ENCODE data around the gene TCF7L2.

The TCF7L2 gene

GRCh38 chr10:113158183-113158582 lies 208.1 kb downstream of the TCF7L2 start:
- no peak for DNase-seq

GRCh38 chr10:113159563-113159962 lies 209.5 kb downstream of the TCF7L2 start:
- DNase-seq: no peak

DNA sequence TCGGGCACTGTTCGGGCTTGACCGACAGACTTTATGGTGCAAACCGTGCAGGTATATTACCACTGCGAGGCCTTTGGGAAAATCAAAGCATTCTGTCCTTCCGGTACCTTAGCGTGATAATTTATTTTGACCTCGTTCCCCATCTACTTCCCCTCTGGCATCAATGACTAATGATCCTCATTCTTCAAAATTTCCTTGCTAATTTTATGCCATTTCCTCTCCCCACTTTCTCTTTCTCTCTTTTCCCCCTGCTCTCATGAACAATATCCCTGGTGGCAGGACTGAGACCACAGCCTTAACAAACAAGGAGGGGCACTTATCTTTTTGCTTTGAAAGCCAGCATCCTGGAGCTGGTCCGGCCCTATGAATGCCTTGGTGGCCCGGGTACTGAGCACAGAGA lies 210.6 kb downstream of the TCF7L2 start:
- no peak for DNase-seq

- no peak for DNase-seq
Observed at GRCh38 chr10:113161066-113161465, 211.0 kb downstream of the TCF7L2 start.

DNA sequence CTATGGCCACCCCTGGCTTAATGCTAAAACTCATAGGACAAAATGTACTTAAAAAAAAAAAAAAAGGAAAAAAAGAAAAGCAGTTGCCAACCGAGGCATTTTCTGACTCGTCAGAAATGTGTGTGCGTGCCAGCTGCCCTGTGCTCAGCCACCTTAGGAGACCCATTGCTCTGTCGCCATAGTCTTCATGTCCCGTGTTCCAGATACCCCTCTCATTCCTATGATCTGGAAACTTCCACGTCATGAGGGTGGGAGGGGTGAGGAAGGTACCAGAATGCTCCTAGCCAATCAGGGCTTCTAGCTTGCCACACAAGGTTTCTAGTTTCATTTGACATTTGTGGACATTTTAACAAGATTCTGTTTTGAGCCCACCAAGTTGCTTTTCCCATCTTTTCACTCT lies 212.9 kb downstream of the TCF7L2 start:
- no peak for DNase-seq

DNA sequence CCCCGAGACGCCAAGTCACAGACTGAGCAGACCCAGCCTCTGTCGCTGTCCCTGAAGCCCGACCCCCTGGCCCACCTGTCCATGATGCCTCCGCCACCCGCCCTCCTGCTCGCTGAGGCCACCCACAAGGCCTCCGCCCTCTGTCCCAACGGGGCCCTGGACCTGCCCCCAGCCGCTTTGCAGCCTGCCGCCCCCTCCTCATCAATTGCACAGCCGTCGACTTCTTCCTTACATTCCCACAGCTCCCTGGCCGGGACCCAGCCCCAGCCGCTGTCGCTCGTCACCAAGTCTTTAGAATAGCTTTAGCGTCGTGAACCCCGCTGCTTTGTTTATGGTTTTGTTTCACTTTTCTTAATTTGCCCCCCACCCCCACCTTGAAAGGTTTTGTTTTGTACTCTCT lies 215.6 kb downstream of the TCF7L2 start:
- no peak for DNase-seq

DNA sequence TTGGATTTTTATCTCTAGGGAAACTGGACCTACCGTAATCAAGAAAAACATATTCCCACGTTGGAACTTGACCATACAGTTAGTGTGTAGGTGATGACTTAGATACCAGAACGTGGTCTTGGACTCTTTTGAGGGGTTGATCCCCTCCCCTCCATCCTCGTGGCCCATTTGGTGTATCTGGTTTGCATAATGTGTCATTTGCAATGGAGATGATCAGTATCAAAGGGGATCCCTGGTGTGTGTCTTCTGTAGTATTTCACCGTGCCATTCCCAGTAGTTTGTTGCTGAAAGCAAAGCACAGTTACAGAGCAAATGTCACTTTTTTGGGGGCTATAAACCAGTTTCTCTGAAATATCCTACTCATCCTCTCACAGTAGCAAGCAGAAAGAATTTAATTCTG lies 217.7 kb downstream of the TCF7L2 start:
- no peak for DNase-seq

- no peak for DNase-seq
Observed at GRCh38 chr10:113168584-113168983, 218.5 kb downstream of the TCF7L2 start.

DNA sequence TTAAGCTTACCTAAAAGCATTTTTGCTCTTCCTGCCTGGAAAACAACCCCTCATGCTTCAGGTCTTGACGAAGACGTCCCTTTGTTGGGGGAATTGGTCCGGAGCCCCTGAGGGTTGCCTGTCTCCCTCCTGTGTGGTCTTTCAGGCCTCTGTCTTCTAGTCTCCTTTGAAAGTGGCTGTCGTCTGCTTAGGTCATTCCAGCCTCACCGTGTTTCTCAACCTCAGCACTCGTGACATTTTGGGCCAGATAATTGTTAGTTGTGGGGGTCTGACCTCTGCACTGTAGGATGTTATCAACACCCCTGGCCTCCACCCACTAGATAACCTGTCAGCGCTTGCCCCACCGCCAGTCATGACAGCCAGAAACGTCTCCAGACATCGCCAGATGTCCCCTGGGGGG lies 219.1 kb downstream of the TCF7L2 start:
- no peak for DNase-seq

DNA sequence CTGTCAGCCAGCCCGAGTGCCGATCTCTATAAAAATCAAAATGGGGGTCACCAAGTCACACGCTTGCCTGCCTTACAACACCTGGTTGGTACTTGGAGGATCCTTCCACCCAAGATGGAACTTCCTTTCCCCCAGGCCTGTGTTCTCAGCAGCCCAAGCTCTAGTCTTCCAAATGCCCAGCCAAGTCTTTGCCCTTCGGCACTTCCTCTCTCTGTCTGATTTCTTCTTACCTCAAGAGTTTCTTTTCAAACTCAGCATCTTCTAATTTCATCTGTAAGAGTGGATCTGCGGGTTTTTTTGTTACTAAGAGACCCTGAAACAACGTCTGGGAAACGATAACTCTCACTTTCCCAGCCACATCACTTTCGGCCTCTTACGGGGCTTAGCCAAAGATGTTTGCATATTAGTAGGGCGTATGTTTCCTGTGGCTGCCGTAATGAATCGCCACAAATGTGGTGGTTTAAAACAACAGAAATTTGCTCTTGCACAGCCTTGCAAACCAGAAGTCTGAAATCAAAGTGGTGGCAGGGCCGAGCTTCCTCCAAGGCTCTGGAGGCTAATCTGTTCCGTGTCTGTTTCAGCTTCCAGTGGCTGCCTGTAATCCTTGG lies 219.9 kb downstream of the TCF7L2 start:
- peak; percentile 15 for DNase-seq

DNA sequence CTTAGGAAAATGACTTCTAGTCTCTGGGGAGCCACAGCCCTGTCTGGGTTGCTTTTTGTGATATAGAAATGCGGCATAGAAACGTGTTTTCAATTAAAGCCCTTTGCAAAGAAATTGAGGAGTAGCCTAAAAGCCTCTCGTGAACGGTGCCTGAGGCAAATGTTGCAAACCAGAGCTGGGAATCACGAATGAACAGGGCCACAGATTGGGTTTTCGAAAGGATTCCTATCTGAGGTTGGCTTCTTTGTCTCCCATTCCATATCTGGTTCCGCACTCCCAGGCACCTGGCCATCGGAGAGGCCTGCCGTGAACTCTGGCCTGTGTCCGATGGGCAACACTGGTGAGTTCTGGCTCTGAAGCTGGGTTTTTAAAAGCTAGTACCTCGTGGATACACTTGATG lies 221.6 kb downstream of the TCF7L2 start:
- no peak for DNase-seq

DNA sequence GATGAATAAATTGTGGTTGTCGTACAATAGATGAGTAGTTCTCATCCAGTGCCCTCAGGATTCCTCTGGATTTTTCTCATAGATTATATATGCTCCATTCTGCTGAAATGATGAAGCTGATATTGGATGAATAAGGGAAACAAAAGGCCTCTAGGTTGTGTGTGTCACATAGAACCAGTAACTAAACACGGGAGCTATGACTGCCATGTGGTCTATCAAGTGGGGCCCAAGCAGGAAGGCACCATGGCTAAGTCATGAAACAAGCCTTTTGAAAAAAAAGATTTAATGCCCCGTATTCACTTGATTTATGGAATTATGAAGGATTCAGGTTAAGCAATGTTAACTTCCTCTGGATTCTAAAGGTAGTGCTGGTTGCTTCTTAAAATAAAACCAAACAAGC lies 225.1 kb downstream of the TCF7L2 start:
- no peak for DNase-seq

DNA sequence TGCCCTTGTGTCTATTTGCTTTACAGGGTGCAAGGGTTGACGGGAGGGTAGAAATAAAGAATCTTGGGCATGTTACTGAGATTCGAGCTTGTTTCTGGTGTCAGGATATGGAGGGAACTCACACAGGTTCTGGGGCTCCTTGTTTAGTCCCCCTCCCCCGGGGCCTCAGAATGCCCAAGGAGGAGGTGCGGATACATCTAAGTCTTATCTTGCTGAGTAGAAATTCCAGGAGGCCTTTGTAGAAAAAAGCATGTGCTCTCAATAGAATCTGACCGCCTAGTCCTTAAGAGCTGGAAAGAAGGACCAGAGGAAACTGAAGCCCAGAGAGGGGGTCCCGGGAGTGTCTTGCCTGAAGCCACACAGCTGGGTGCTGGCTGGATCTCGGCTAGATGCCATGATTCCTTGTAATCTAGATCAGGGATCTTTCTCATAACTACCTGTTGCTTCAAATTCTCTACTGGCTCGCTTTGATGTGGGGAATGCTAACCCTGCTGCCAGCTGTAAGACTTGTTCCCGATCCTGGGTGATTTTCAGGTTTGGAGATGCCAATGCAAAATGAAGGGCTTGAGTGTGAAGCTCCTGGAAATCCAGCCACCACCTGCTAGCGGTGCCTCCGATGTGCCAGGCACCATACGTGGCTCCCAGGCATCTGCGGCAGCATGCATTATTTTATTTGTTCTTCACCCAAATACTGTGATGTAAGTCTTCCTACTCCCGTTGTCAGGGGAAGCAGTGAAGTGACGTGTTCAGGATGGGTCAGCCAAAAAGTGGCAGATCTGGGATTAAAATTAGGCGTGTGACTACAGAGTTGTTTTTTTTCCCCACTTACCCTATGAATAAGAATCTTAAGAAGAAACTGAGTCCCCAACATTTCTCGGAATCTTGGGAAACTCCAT lies 226.0 kb downstream of the TCF7L2 start:
- no peak for DNase-seq

DNA sequence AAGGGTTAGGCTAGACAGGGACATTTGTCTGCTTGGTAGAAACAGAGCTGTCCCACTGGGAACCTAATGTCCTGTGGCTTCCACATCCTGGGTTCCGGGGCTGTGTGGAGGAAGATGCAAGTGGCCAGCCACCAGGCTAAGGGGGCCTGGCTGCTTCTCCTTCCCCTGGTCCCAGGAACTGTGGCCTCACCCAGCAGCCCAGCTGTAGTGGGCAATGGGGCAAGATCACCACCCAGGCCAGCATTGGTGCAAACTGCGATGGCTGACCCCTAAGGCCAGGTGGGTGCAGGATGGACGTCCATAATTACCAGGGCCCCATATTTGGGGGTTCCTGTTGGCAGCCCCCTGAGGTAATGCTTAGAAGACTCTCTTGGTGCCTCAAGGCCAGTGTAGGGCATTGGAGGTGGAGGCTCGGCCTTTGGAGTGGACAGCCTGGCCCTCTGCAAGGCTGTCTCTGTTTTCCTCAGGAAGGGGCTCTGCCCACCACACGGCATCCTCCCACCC lies 226.7 kb downstream of the TCF7L2 start:
- DNase-seq: no peak

- no peak for DNase-seq
Observed at GRCh38 chr10:113177156-113177935, 227.3 kb downstream of the TCF7L2 start.

DNA sequence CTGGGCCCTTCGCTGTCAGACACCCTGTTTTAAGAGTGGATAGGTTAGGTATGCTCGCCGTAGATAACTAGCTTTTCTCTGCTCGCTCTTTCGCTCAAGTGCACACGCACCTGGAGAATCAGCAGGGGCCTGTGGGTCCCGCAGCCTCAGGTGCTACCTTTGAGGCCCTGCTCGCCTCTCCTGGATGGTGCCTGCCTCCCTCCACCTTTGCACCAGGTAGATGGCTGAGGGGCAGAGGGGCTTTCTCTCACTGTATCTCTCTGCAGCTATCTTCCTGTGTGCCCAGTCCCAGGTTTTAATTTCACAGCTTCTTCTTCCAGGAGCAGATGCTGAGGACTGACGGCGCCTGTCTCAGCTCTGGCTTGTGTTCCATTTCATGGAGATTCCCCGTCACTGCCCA lies 227.9 kb downstream of the TCF7L2 start:
- DNase-seq: no peak

- DNase-seq: no peak
Observed at GRCh38 chr10:113178771-113179170, 228.7 kb downstream of the TCF7L2 start.

- peak; percentile 48 for DNase-seq
Observed at GRCh38 chr10:113179265-113179664, 229.2 kb downstream of the TCF7L2 start.

GRCh38 chr10:113179966-113180365 lies 229.9 kb downstream of the TCF7L2 start:
- no peak for DNase-seq

GRCh38 chr10:113180401-113181154 lies 230.5 kb downstream of the TCF7L2 start:
- DNase-seq: no peak

DNA sequence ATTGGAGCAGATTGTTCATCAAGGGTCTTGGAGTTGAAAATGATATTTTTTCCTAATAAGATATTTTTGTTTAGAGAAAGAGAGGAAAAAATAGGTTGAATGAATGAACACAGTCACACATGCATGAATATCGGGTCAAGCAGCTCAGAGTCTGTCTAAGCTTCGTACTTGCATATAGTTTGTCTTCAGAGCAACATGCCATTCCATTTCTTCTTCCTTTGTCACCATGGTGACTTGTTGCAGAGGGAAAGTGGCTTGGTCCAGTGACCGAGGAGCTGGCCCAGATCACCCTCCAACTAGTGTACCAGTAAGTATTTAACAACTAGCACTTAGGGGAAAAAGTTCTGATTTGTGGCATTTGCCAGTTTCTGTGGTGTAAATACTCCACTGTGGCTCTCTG lies 232.1 kb downstream of the TCF7L2 start:
- DNase-seq: no peak

DNA sequence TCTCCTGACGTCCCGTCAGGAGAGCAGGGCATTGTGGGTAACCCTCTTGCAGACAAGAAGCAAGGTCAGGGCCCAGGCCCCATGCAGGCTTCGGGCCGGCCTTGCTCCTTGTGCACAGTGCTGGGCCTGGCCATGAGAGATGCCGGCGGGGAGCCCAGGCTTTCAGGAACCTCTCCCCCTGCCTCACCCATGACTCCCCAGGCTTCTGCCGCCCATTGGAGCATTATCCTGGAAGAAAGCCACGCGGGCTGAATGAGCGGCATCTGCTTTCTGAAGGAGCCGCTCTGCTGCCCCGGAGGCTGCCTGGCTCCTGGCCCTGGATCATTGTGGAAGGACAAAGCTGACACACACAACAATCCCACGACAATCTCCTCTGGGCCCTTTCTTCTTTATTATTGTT lies 233.5 kb downstream of the TCF7L2 start:
- no peak for DNase-seq

Data from hematopoietic multipotent progenitor cell treated with erythropoietin and hydrocortisone succinate and interleukin-3 and kit ligand, for 6 days (in vitro differentiated cells).